ENCODE results near the gene CHST11. TPM values are rescaled to one million over a fixed set of nuclear protein-coding genes. Genes with fewer than 3 reads are reported as not detected.

The CHST11 gene
- total RNA-seq, 4 donors from 2014 or later: 20.8 to 56.7 (median 26.5) TPM

DNA sequence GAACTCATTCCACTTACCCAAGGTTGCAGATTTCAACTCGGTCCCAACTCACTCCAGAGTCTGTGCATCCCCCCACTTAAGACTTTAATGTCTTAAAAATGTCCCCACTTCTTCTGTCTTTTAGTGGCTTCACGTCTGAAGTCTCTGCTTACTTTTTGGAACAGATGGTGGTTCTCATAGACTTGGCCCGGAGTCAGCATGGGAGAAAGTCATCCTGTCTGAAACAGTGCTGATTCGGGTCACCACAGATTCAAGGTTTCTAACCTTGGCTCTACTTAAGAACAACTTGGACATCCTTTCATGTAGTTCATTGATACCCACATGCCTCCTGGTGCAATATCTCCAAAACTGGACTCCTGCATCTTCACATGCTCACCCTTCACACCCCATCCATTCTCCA is 26.0 kb downstream of the CHST11 start:
- Histone ChIP-seq H3K4me3 (no peak overlapping the region), H3K36me3 (no peaks in the 10 kb centered on the region), H3K4me1 (peaks cover 0 to 24% (median 14%) of the 10 kb centered on the region in 4 donors), H3K27ac (no peak overlapping the region), H3K27me3 (no peaks in the 10 kb centered on the region), H3K9me3 (peaks cover 0 to 7% (median 0%) of the 10 kb centered on the region in 4 donors)
- 78 to 89% methylated on average over 4 of the region's 4 CpGs for WGBS, 2 donors
- no peak for DNase-seq (ENCODE audit: low spot score in 2 of 2)
- no peak for TF ChIP-seq POLR2A (IDR thresholded peaks at IDR 0.05)
- TF ChIP-seq EP300 (IDR thresholded peaks at IDR 0.05): no peak
- TF ChIP-seq CTCF (IDR thresholded peaks at IDR 0.05): no peak

DNA sequence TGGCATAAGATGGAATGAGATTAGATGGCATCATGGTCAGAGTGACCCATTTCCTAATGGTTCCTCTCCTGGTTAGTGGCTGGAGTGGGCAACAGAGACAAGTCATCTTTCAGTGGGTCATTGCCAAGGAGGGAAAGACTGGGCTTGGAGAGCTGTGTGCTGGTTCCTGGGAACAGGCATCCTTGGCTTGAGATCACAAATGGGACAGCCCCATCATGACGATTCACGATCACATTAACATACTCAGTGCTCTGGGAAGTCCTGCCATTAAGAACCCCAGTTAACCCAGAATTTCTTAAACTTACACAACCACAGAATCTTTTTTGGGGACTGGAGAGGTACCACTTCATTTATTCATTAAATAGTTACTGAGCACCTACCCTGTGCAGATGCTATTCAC is 27.3 kb downstream of the CHST11 start:
- Histone ChIP-seq H3K27me3 (no peaks in the 10 kb centered on the region), H3K27ac (no peak overlapping the region), H3K36me3 (no peaks in the 10 kb centered on the region), H3K9me3 (peaks cover 0 to 7% (median 0%) of the 10 kb centered on the region in 4 donors), H3K4me3 (no peak overlapping the region), H3K4me1 (peaks cover 0 to 24% (median 14%) of the 10 kb centered on the region in 4 donors)
- 97 to 100% methylated on average over 2 of the region's 2 CpGs for WGBS, 2 donors
- TF ChIP-seq CTCF (IDR thresholded peaks at IDR 0.05) (no peak), POLR2A (IDR thresholded peaks at IDR 0.05) (no peak), EP300 (IDR thresholded peaks at IDR 0.05) (no peak)
- no peak for DNase-seq (ENCODE audit: low spot score in 2 of 2)

- 69 to 73% methylated on average over 13 of the region's 13 CpGs for WGBS, 2 donors
These were observed 29.1 kb downstream of the CHST11 start for GRCh38 chr12:104485651-104486362.

GRCh38 chr12:104486363-104486750 is 29.6 kb downstream of the CHST11 start:
- no peak overlapping the region for H3K4me3 ChIP-seq
- peak overlapping the region in 2 of 4 donors; percentile 52 to 65 for H3K27ac ChIP-seq
- 61 to 66% methylated on average over 7 of the region's 7 CpGs for WGBS, 2 donors
- TF ChIP-seq EP300 (IDR thresholded peaks at IDR 0.05) (no peak), POLR2A (IDR thresholded peaks at IDR 0.05) (no peak), CTCF (IDR thresholded peaks at IDR 0.05) (no peak)
- H3K36me3 ChIP-seq: no peaks in the 10 kb centered on the region
- H3K9me3 ChIP-seq: no peaks in the 10 kb centered on the region
- no peaks in the 10 kb centered on the region for H3K27me3 ChIP-seq
- peaks cover 0 to 24% (median 11%) of the 10 kb centered on the region in 4 donors for H3K4me1 ChIP-seq
- no peak for DNase-seq (ENCODE audit: low spot score in 2 of 2)

More at GRCh38 chr12:104485651-104486362, 29.1 kb downstream of the CHST11 start:
- peaks cover 0 to 24% (median 11%) of the 10 kb centered on the region in 4 donors for H3K4me1 ChIP-seq
- H3K36me3 ChIP-seq: no peaks in the 10 kb centered on the region
- no peak for DNase-seq (ENCODE audit: low spot score in 2 of 2)
- no peak overlapping the region for H3K4me3 ChIP-seq
- TF ChIP-seq POLR2A (IDR thresholded peaks at IDR 0.05) (no peak), EP300 (IDR thresholded peaks at IDR 0.05) (no peak), CTCF (IDR thresholded peaks at IDR 0.05) (no peak)
- peak overlapping the region in 2 of 4 donors; percentile 52 to 65 for H3K27ac ChIP-seq
- no peaks in the 10 kb centered on the region for H3K27me3 ChIP-seq
- H3K9me3 ChIP-seq: peaks cover 0 to 3% (median 0%) of the 10 kb centered on the region in 4 donors
